ENCODE results near the gene UPF2. TPM values are rescaled to one million over a fixed set of nuclear protein-coding genes. Genes with fewer than 3 reads are reported as not detected.
"Not testable (repeated sequence)": the region's sequence is repeated elsewhere in the genome, so short reads cannot be mapped to it uniquely, and the experiment has no call there.

UPF2 gene
- polyA plus RNA-seq, 3 donors = 38.4 to 45.4 (median 39.2) TPM

GRCh38 chr10:12045596-12045995 lies 3.0 kb upstream of the UPF2 start:
- DNase-seq (ENCODE audit: low read depth in 3 of 3, low spot score in 2 of 3) = no peak

DNA sequence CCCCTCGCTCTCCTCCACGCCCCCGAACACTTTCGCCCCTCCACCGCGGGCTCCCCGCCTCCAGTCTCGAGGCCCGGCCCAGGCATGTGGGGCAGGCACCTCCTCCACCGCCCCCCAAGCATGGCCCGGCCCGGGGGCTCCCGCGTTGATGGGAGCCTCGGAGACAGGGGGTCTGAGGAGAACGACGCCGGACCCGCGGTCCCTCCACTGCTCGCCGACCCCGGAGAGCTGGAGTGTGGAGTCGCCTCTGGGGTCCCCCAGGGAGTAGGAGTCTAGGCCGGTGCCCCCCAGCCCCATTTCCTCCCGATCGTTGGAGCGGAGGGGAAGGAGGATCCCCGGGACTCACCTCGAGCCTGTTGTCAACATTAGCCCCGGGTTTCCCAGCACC lies 206 bp downstream of the UPF2 start:
- DNase-seq (ENCODE audit: low read depth in 3 of 3, low spot score in 2 of 3) = no peak

GRCh38 chr10:12041766-12042408 lies 722 bp downstream of the UPF2 start:
- DNase-seq (ENCODE audit: low read depth in 3 of 3, low spot score in 2 of 3) = no peak

DNA sequence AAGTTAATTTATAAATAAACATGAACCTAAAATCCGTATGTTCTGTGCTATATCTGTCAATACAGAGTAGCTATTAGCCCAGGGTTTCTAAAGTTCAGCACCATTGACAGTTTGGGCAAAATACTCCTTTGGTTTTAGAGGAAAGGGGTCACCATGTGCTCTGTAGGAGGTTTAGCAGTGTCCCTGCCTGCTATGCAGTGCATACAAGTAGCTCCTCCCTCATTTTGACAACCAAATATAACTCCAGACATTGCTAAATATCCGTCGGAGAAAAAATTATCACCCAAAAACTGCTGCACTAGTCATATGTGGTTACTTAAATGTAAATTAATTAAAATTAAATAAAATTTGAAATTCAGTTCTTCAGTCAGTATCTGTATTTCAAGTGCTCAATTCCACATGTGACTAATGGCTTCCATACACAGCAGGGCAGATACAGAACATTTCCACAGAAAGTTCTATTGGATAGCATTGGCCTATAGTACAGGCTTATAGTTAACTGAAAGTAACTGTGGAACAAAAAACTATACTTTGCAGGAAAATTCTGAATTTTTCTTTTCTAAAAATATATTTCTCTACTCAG lies 6.4 kb downstream of the UPF2 start:
- no peak for DNase-seq (ENCODE audit: low read depth in 3 of 3, low spot score in 2 of 3)

GRCh38 chr10:12031404-12031803 lies 11.2 kb downstream of the UPF2 start:
- no peak for DNase-seq (ENCODE audit: low read depth in 3 of 3, low spot score in 2 of 3)

DNA sequence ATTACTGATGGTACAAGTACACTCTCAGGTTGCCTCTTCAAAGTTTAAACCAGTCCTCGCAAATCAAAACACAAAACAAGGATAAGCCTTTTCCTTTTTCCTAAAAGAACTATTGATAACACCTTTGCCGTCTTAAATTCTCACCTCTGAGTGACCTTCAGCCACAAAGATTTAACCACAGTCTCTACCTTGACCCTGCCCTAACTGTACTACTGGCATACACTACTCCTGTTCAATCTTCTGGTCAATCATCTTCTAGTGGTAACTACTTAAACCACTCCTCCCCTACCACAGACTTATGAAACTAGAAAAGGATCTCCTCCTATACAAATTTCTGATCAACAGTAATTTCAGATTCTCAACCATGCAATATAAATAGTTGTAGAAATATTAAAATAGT lies 15.1 kb downstream of the UPF2 start:
- DNase-seq (ENCODE audit: low read depth in 3 of 3, low spot score in 2 of 3) = no peak

DNA sequence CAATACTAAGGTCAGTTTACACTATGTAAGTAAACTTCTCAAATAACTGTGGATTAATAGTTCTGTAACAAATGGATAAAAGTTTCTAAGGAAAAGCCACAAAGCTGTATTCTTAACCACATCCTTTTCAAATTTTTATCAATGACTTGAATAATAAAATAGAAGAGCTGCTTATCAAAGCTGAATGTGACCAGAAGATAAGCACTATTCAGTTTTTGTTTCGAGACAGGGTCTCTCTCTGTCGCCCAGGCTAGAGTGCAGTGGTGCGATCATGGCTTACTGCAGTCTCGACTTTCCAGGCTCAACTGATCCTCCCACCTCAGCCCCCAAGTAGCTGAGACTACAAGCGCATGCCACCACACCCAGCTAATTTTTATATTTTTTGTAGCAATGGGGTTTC lies 17.0 kb downstream of the UPF2 start:
- no peak for DNase-seq (ENCODE audit: low read depth in 3 of 3, low spot score in 2 of 3)

- no peak for DNase-seq (ENCODE audit: low read depth in 3 of 3, low spot score in 2 of 3)
Measured at GRCh38 chr10:12022580-12023257, 19.9 kb downstream of the UPF2 start.

- no peak for DNase-seq (ENCODE audit: low read depth in 3 of 3, low spot score in 2 of 3)
Measured at GRCh38 chr10:12020574-12020973, 22.0 kb downstream of the UPF2 start.

- peak in 1 of 3 donors; percentile 45 for DNase-seq (ENCODE audit: low read depth in 3 of 3, low spot score in 2 of 3)
Measured at GRCh38 chr10:12019283-12019971, 23.2 kb downstream of the UPF2 start.

GRCh38 chr10:12018438-12019282 lies 23.9 kb downstream of the UPF2 start:
- peak in 1 of 3 donors; percentile 8 for DNase-seq (ENCODE audit: low read depth in 3 of 3, low spot score in 2 of 3)

GRCh38 chr10:12013926-12014325 lies 28.7 kb downstream of the UPF2 start:
- no peak for DNase-seq (ENCODE audit: low read depth in 3 of 3, low spot score in 2 of 3)

GRCh38 chr10:12013391-12013790 lies 29.2 kb downstream of the UPF2 start:
- DNase-seq (ENCODE audit: low read depth in 3 of 3, low spot score in 2 of 3) = not testable (repeated sequence)

- DNase-seq (ENCODE audit: low read depth in 3 of 3, low spot score in 2 of 3) = no peak
Measured at GRCh38 chr10:12010353-12010752, 32.3 kb downstream of the UPF2 start.

- not testable (repeated sequence) for DNase-seq (ENCODE audit: low read depth in 3 of 3, low spot score in 2 of 3)
Measured at GRCh38 chr10:12008842-12009241, 33.8 kb downstream of the UPF2 start.

DNA sequence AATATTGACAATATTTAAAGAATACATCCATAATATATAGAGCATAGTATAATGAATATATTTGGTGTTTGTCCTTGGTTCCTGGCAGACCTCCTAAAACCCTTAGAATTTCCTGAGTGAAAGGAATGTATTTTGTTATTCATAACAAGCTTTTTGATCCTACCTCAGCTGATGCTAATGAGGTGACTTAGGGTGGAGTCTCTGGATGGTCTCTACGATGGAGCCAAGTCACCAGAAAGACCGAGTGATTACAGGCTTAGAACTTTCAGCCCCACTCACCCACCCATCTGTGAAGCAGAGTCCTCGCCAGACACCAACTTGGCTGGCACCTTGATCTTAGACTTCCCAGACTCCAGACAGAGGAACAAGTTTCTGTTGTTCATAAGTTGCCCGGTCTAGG lies 35.9 kb downstream of the UPF2 start:
- no peak for DNase-seq (ENCODE audit: low read depth in 3 of 3, low spot score in 2 of 3)

- DNase-seq (ENCODE audit: low read depth in 3 of 3, low spot score in 2 of 3) = no peak
Measured at GRCh38 chr10:11993834-11994468, 48.7 kb downstream of the UPF2 start.

DNA sequence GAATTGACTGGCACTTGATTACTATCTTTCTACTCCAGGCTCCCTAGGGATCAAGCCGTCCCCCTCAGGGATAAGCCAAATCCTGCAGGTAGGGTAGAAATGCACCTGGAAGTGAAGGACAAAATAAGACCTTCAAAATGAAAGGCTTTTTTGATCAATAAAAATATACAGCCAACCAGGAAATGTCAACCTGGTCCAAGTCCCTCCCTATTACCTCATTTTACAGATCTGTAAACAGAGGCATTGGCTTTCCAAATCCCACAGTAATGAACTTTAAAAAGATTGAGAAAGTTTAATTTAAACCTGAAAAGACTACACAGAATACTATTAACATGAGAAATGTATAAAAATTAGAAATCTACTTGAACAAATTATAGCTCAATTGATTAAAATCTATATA lies 53.7 kb downstream of the UPF2 start:
- DNase-seq (ENCODE audit: low read depth in 3 of 3, low spot score in 2 of 3) = no peak

DNA sequence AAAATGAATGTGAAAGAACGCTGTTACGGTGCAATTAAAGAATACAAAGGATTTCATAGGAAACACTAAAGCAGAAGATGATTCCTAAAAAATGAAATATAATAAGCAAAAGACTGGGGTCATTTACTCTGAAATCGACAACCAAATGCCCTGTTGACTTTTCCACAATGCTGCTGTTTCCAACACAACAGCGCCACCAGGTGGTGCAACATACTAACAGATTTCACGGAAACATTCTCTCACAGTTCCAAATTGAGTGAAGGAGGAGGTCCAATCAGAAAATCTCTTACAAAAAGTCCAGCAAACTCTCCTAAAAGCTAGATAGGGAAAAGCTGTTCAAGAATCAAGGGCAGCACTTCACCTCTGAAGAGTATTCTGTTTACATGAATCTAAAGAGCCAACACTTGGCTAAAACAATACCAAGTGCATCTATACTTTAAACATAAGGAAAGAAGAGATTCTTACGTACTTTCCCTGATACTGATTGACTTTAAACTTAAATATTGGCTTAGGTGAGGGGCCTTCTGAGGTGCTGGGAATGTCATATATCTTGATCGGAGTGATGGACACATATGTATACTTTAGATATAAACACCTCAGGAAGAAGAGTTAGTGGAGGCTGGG lies 55.9 kb downstream of the UPF2 start:
- DNase-seq (ENCODE audit: low read depth in 3 of 3, low spot score in 2 of 3) = peak; percentile 73 to 76 (median 76)

GRCh38 chr10:11982253-11982652 lies 60.4 kb downstream of the UPF2 start:
- DNase-seq (ENCODE audit: low read depth in 3 of 3, low spot score in 2 of 3) = no peak

Data from right renal cortex interstitium (tissue), 3 donors.